HepG2 (cell line): ENCODE data around the gene KATNAL1. TPM values are rescaled to one million over a fixed set of nuclear protein-coding genes. Genes with fewer than 3 reads are reported as not detected.

Experiments used
- ATAC-seq: fragments of 200-7000 bp; cut with Tn5 transposase; 3 replicates; pipeline ENCODE4 v1.9.1; 2020; ENCODE audit warnings: mild to moderate bottlenecking, moderate library complexity
- BruUV-seq: library from RNA; stranded (reverse); fragments of 400-500 nt; replicated peaks from 2 replicates; lab custom pipeline; 2021; lab: Mats Ljungman, UMichigan
- CTCF ChIA-PET: fragments of 300-600 bp; formaldehyde crosslinking; extraction: SDS; loops from one replicate; lab custom pipeline; 2021; ENCODE audit warnings: low total read pairs, inconsistent platforms, low intra/inter-chr PET ratio; lab: Yijun Ruan, JAX
- POLR2A ChIA-PET: fragments of 350-600 bp; sonication (Branson Sonifier 250); formaldehyde crosslinking; loops from one replicate; lab custom pipeline; 2020; ENCODE audit warnings: antibody characterized with exemption, inconsistent platforms; lab: Yijun Ruan, JAX
- DNase-seq: peaks from one replicate; pipeline ENCODE4 v3.0.0-alpha.2; 2015; ENCODE audit warnings: low spot score
- FAIRE-seq: peaks from 3 replicates; lab custom pipeline; 2011; peaks lifted over from hg19 to GRCh38; lab: Jason Lieb, UNC
- H2AFZ ChIP-seq: one replicate; pipeline ENCODE4 v1.6.1; 2011; ENCODE audit warnings: low read length, inconsistent platforms
- H3K27ac ChIP-seq: fragments of 300-600 bp; 3 replicates; pipeline ENCODE4 v1.8.0; 2011; ENCODE audit warnings: mixed run types, mild to moderate bottlenecking, mixed read lengths, low read length, inconsistent platforms; ENCODE audit not compliant: insufficient read depth; ENCODE audit errors: extremely low read length
- H3K27me3 ChIP-seq, 2 experiments: fragments of 200-600 bp in 1 of 2; 2 replicates in 1 of 2; 3 replicates in 1 of 2; pipeline versions ENCODE4 v1.6.0 to v1.8.0; 2011; ENCODE audit warnings: low read length in 2 of 2, mild to moderate bottlenecking in 2 of 2, moderate library complexity in 2 of 2, inconsistent platforms in 1 of 2; ENCODE audit not compliant: insufficient read depth in 2 of 2, control insufficient read depth in 1 of 2
- H3K36me3 ChIP-seq, 2 experiments: fragments of 200-600 bp in 1 of 2; replicated peaks in 1 of 2; 2 replicates in 1 of 2; 3 replicates in 1 of 2; pipeline versions ENCODE4 v1.5.1 to v1.8.0; 2011; ENCODE audit warnings: low read length in 2 of 2, inconsistent platforms in 1 of 2; ENCODE audit not compliant: insufficient read depth in 2 of 2, control insufficient read depth in 1 of 2
- H3K4me1 ChIP-seq: 2 replicates; pipeline ENCODE4 v1.5.1; 2012; ENCODE audit warnings: low read length, inconsistent platforms; ENCODE audit not compliant: insufficient read depth
- H3K4me2 ChIP-seq: 2 replicates; pipeline ENCODE4 v1.6.0; 2011; ENCODE audit warnings: low read depth, low read length, inconsistent platforms
- H3K4me3 ChIP-seq, 3 experiments: fragments of 200-600 bp in 1 of 3; sonication (generic), shearing (Covaris generic) in 1 of 3; replicated peaks in 1 of 3; 2 replicates each; pipeline ENCODE4 v1.5.1; 2011 to 2016; ENCODE audit warnings: low read length in 3 of 3, inconsistent platforms in 2 of 3, low read depth in 2 of 3, mild to moderate bottlenecking in 2 of 3, control low read depth in 1 of 3, mixed read lengths in 1 of 3; ENCODE audit not compliant: insufficient read depth in 1 of 3
- H3K79me2 ChIP-seq: one replicate; pipeline ENCODE4 v1.6.1; 2011; ENCODE audit warnings: low read length, inconsistent platforms; ENCODE audit not compliant: insufficient read depth
- H3K9ac ChIP-seq: 2 replicates; pipeline ENCODE4 v1.6.0; 2011; ENCODE audit warnings: mild to moderate bottlenecking, low read depth, low read length, inconsistent platforms; ENCODE audit not compliant: insufficient read depth
- H3K9me3 ChIP-seq: 2 replicates; pipeline ENCODE4 v1.5.1; 2012; ENCODE audit warnings: mild to moderate bottlenecking, low read length
- H4K20me1 ChIP-seq: 2 replicates; pipeline ENCODE4 v1.6.0; 2011; ENCODE audit warnings: inconsistent platforms, mild to moderate bottlenecking, low read length, moderate library complexity; ENCODE audit not compliant: insufficient read depth
- ATF7-NPFF ChIP-seq: sonication (generic); formaldehyde crosslinking; IDR thresholded peaks from 2 replicates; pipeline ENCODE4 v1.8.1; 2023; ENCODE audit warnings: mild to moderate bottlenecking, low read depth, missing genetic modification reagents, moderate library complexity
- HNRNPH1 ChIP-seq: fragments of 200-400 bp; formaldehyde crosslinking; optimal IDR thresholded peaks from 2 replicates; pipeline ENCODE3; 2017; ENCODE audit warnings: mild to moderate bottlenecking, low read depth, low read length
- KAT7 ChIP-seq: IDR thresholded peaks from 2 replicates; pipeline ENCODE4 v1.6.1; 2018; ENCODE audit warnings: borderline replicate concordance, missing compliant biosample characterization
- SNAPC2 ChIP-seq: sonication (generic); formaldehyde crosslinking; IDR thresholded peaks from 2 replicates; pipeline ENCODE4 v1.8.1; 2022; ENCODE audit warnings: mild to moderate bottlenecking, missing genetic modification reagents
- ZNF101 ChIP-seq: sonication (generic); formaldehyde crosslinking; IDR thresholded peaks from 2 replicates; pipeline ENCODE4 v1.4.0; 2020; ENCODE audit warnings: mild to moderate bottlenecking, low read depth, missing genetic modification reagents, borderline replicate concordance
- ZNF138 ChIP-seq: sonication (generic); formaldehyde crosslinking; IDR thresholded peaks from 2 replicates; pipeline ENCODE4 v1.5.0; 2020; ENCODE audit warnings: mild to moderate bottlenecking, low read depth, missing genetic modification reagents
- ZNF142 ChIP-seq: sonication (generic); formaldehyde crosslinking; IDR thresholded peaks from 2 replicates; pipeline ENCODE4 v1.4.0; 2020; ENCODE audit warnings: missing genetic modification reagents
- ZNF576 ChIP-seq: sonication (generic); formaldehyde crosslinking; IDR thresholded peaks from 2 replicates; pipeline ENCODE4 v1.4.0; 2020; ENCODE audit warnings: mild to moderate bottlenecking, missing genetic modification reagents
- ZNF607 ChIP-seq: sonication (generic); formaldehyde crosslinking; IDR thresholded peaks from 2 replicates; pipeline ENCODE4 v1.5.1; 2020; ENCODE audit warnings: missing genetic modification reagents, mild to moderate bottlenecking, borderline replicate concordance
- ZNF614 ChIP-seq: IDR thresholded peaks from 2 replicates; pipeline ENCODE4 v1.6.1; 2018; ENCODE audit warnings: missing biosample characterization, missing genetic modification reagents, inconsistent platforms, borderline replicate concordance
- ZNF784 ChIP-seq: sonication (generic); formaldehyde crosslinking; IDR thresholded peaks from 2 replicates; pipeline ENCODE4 v1.5.1; 2020; ENCODE audit warnings: missing genetic modification reagents, mild to moderate bottlenecking, borderline replicate concordance
- ZNF878 ChIP-seq: sonication (generic); formaldehyde crosslinking; IDR thresholded peaks from 2 replicates; pipeline ENCODE4 v1.8.1; 2023; ENCODE audit warnings: mild to moderate bottlenecking, missing genetic modification reagents, moderate library complexity
- whole genome bisulfite sequencing: methylation state at CpG from one replicate; pipeline ENCODE4 v1.1.6; 2017; ENCODE audit warnings: low lambda C conversion rate; 5-methylcytosine and 5-hydroxymethylcytosine counted together
- in situ Hi-C: cut with HindIII; loops from 2 replicates; pipeline ENCODE4 v1.10.0; 2017; ENCODE audit warnings: low pct_unique_long_range_greater_than_20kb; ENCODE audit not compliant: extremely low pct_ligation_motif_present
- intact Hi-C: fragments of 100-400 bp; cut with micrococcal nuclease; formaldehyde crosslinking; loops from one replicate; pipeline ENCODE4 v1.10.0; 2022; ENCODE audit not compliant: unreplicated experiment
- polyA plus RNA-seq, 8 experiments: library from polyadenylated mRNA; depleted of rRNA in 3 of 8; stranded (reverse) in 7 of 8; unstranded in 1 of 8; fragments of >200 nt; fragmentation: Illumina TruSeq in 4 of 8; extraction: Trizol in 4 of 8; gene quantifications; 2 replicates each; pipeline versions ENCODE4 v1.2.1 to v1.2.3, GENCODE V29; 2011 to 2016; ENCODE audit warnings: low read depth in 4 of 8, missing spikeins in 1 of 8, mixed read lengths in 1 of 8; ENCODE audit not compliant: insufficient read depth in 1 of 8
- total RNA-seq, 5 experiments: library from RNA; depleted of rRNA; stranded (reverse); fragments of >200 nt; fragmentation: Illumina TruSeq; extraction: Trizol; gene quantifications; 2 replicates each; pipeline ENCODE4 v1.2.3, GENCODE V29; 2016; ENCODE audit warnings: low read depth in 1 of 5

KATNAL1 gene
- total and polyA plus RNA-seq, 2 of the 13 experiments (the other 11 are each of a cell fraction or from before 2014, with no cell fraction given): 3.2 to 11.8 TPM

GRCh38 chr13:30156270-30156669 is 151.1 kb downstream of the KATNAL1 start:
- POLR2A ChIA-PET: interaction anchor here (0.6 kb wide), 1 partner anchor 1010 kb away, joined by 4 read pairs; no protein-coding TSS in a partner anchor
- H3K9me3 ChIP-seq: no peaks in the 10 kb centered on the region
- DNase-seq (no peak), FAIRE-seq (no peak), ATAC-seq (no peak)
- H3K4me3 ChIP-seq: no peak overlapping the region
- no peak for TF ChIP-seq ZNF576
- no peak for TF ChIP-seq SNAPC2 (CRISPR knock-in tag)
- no peak for TF ChIP-seq ZNF138 (CRISPR knock-in tag)
- no peak for TF ChIP-seq ZNF607 (CRISPR knock-in tag)
- TF ChIP-seq ZNF142 (CRISPR knock-in tag): no peak
- TF ChIP-seq HNRNPH1: no peak
- TF ChIP-seq ZNF614 (CRISPR knock-in tag): no peak
- no peak for TF ChIP-seq ZNF878 (CRISPR knock-in tag)
- TF ChIP-seq ZNF784 (CRISPR knock-in tag): no peak
- no peak for TF ChIP-seq ATF7-NPFF (CRISPR knock-in tag)
- TF ChIP-seq ZNF101 (CRISPR knock-in tag): no peak
- no peak for TF ChIP-seq KAT7 (CRISPR knock-in tag)
- H4K20me1 ChIP-seq: no peaks in the 10 kb centered on the region
- no peak overlapping the region for H2AFZ ChIP-seq
- H3K9ac ChIP-seq: no peak overlapping the region
- H3K27me3 ChIP-seq: peaks cover 0 to 29% of the 10 kb centered on the region in 2 experiments; a peak in 2 of 5 replicates
- H3K36me3 ChIP-seq: no peaks in the 10 kb centered on the region
- no TSS peak for BruUV-seq
- H3K79me2 ChIP-seq: no peaks in the 10 kb centered on the region
- no peak overlapping the region for H3K27ac ChIP-seq
- in situ Hi-C loops (no loop called here), intact Hi-C loops (no loop called here)
- WGBS: 57% methylated on average over 6 of the region's 6 CpGs
- CTCF ChIA-PET: no interaction called here
- no peak overlapping the region for H3K4me2 ChIP-seq
- 0 out of 2 replicates have a peak, but pooled peaks cover 7% of the 10 kb centered on the region for H3K4me1 ChIP-seq
